Astrocyte (in vitro differentiated cells and primary cell): ENCODE data around the gene ECI1.

Experiments
- EZH2 ChIP-seq: IDR thresholded peaks from 2 replicates; pipeline ENCODE4 v1.6.1; 2012; ENCODE audit warnings: mild to moderate bottlenecking, low read length, inconsistent platforms; ENCODE audit not compliant: insufficient read depth
- TF ChIP-seq, protein P1 (sequence below): IDR thresholded peaks from 2 replicates; pipeline ENCODE4 v1.5.1; 2011; ENCODE audit warnings: low read depth, mild to moderate bottlenecking, inconsistent platforms, low read length, moderate library complexity; ENCODE audit not compliant: insufficient read depth

- TF ChIP-seq, protein P1, sequence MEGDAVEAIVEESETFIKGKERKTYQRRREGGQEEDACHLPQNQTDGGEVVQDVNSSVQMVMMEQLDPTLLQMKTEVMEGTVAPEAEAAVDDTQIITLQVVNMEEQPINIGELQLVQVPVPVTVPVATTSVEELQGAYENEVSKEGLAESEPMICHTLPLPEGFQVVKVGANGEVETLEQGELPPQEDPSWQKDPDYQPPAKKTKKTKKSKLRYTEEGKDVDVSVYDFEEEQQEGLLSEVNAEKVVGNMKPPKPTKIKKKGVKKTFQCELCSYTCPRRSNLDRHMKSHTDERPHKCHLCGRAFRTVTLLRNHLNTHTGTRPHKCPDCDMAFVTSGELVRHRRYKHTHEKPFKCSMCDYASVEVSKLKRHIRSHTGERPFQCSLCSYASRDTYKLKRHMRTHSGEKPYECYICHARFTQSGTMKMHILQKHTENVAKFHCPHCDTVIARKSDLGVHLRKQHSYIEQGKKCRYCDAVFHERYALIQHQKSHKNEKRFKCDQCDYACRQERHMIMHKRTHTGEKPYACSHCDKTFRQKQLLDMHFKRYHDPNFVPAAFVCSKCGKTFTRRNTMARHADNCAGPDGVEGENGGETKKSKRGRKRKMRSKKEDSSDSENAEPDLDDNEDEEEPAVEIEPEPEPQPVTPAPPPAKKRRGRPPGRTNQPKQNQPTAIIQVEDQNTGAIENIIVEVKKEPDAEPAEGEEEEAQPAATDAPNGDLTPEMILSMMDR, result no peak
- no peak for TF ChIP-seq EZH2
Measured at GRCh38 chr16:2229632-2230250, 21.6 kb downstream of the ECI1 start.
